Endothelial cell (in vitro differentiated cells): ENCODE measurements around the gene ADD3. TPM values are rescaled to one million over a fixed set of nuclear protein-coding genes. Genes with fewer than 3 reads are reported as not detected.
"Not testable (repeated sequence)": the region's sequence is repeated elsewhere in the genome, so short reads cannot be mapped to it uniquely, and the experiment has no call there.

Source experiments
- DNase-seq: peaks from one replicate; pipeline ENCODE4 v3.0.0; 2021; ENCODE audit warnings: low spot score
- H3K27ac Mint-ChIP-seq: one replicate; pipeline ENCODE4 v1.8.0; 2021; ENCODE audit warnings: mixed read lengths, inconsistent platforms; ENCODE audit not compliant: unreplicated experiment
- H3K27me3 Mint-ChIP-seq: one replicate; pipeline ENCODE4 v1.8.0; 2021; ENCODE audit warnings: mild to moderate bottlenecking, moderate library complexity, mixed read lengths, inconsistent platforms; ENCODE audit not compliant: unreplicated experiment
- H3K36me3 Mint-ChIP-seq: one replicate; pipeline ENCODE4 v1.8.0; 2021; ENCODE audit warnings: mild to moderate bottlenecking, low read depth, mixed read lengths, inconsistent platforms; ENCODE audit not compliant: unreplicated experiment
- H3K4me1 Mint-ChIP-seq: one replicate; pipeline ENCODE4 v1.8.0; 2021; ENCODE audit warnings: mild to moderate bottlenecking, mixed read lengths, inconsistent platforms; ENCODE audit not compliant: unreplicated experiment
- H3K4me3 Mint-ChIP-seq: one replicate; pipeline ENCODE4 v1.8.0; 2021; ENCODE audit warnings: mild to moderate bottlenecking, mixed read lengths, inconsistent platforms; ENCODE audit not compliant: unreplicated experiment
- H3K9me3 Mint-ChIP-seq: one replicate; pipeline ENCODE4 v1.8.0; 2021; ENCODE audit warnings: mixed read lengths, inconsistent platforms; ENCODE audit not compliant: unreplicated experiment
- total RNA-seq: library from RNA; stranded (reverse); fragmentation: NEBNext Ultra II Directional; extraction: Animal tissue kit (Norgen Biotek cat#: 25700); gene quantifications from one replicate; pipeline ENCODE4 v1.2.1, GENCODE V29; 2021; ENCODE audit not compliant: unreplicated experiment
- TF ChIP-seq, protein P1 (sequence below): fragments of 200-600 bp; sonication (generic); IDR thresholded peaks from one replicate; pipeline ENCODE4 v1.5.0; 2021; ENCODE audit warnings: antibody characterized with exemption; ENCODE audit not compliant: unreplicated experiment

ADD3 gene
- total RNA-seq, 1 donor from 2014 or later: 125 TPM

DNA sequence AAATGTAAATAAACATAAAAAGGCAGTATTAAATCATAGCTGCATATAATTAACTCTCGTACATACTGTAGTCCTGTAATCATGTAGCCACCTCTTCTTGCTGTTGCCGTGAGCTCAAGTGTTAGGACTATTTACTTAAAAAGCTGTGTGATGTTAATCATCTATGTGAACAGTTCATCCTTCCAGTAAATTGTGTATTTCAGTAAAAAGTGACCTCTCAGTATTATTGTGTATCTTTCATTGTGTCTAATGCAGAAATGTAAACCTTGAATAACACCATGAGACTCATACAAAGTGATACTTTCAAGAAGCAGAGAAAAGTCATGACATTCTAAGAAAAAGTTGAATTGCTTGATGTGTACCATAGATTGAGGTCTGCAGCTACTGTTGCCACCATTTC is 38.0 kb downstream of the ADD3 start:
- Mint-ChIP-seq H3K4me3 (no peak overlapping the region), H3K9me3 (peaks cover 6% of the 10 kb centered on the region), H3K4me1 (peaks cover 3% of the 10 kb centered on the region), H3K36me3 (peaks cover 20% of the 10 kb centered on the region), H3K27me3 (peaks cover 2% of the 10 kb centered on the region), H3K27ac (no peak overlapping the region)
- TF ChIP-seq, protein P1, sequence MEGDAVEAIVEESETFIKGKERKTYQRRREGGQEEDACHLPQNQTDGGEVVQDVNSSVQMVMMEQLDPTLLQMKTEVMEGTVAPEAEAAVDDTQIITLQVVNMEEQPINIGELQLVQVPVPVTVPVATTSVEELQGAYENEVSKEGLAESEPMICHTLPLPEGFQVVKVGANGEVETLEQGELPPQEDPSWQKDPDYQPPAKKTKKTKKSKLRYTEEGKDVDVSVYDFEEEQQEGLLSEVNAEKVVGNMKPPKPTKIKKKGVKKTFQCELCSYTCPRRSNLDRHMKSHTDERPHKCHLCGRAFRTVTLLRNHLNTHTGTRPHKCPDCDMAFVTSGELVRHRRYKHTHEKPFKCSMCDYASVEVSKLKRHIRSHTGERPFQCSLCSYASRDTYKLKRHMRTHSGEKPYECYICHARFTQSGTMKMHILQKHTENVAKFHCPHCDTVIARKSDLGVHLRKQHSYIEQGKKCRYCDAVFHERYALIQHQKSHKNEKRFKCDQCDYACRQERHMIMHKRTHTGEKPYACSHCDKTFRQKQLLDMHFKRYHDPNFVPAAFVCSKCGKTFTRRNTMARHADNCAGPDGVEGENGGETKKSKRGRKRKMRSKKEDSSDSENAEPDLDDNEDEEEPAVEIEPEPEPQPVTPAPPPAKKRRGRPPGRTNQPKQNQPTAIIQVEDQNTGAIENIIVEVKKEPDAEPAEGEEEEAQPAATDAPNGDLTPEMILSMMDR: no peak
- DNase-seq: no peak

DNA sequence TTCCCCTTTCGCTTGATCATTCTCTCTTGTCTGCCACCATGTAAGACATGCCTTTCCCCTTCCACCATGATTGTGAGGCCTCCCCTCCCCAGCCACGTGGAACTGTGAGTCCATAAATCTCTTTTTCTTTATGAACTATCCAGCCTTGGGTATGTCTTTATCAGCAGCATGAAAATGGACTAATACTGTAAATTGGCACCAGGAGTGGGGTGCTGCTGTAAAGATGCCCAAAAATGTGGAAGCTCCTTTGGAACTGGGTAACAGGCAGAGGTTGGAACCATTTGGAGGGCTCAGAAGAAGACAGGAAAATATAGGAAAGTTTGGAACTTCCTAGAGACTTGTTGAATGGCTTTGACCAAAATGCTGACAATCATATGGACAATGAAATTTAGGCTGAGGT is 40.4 kb downstream of the ADD3 start:
- H3K27ac Mint-ChIP-seq, H3K4me1 Mint-ChIP-seq, DNase-seq, H3K27me3 Mint-ChIP-seq, H3K9me3 Mint-ChIP-seq: not testable (repeated sequence)
- peaks cover 22% of the 10 kb centered on the region for H3K36me3 Mint-ChIP-seq
- peak overlapping the region; percentile 52 for H3K4me3 Mint-ChIP-seq

DNA sequence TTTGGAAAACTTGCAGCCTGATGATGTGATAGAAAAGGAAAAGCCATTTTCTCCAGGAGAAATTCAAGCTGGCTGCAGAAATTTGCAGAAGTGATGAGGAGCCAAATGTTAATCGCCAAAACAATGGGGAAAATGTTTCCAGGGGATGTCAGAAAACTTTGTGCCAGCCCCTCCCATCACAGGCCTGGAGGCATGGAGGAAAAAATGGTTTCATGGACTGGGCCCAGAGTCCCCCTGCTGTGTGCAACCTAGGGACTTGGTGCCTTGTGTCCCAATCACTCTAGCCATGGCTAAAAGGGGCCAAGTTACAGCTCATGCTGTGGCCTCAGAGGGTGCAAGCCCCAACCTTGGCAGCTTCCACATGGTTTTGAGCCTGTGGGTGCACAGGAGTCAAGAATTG is 41.0 kb downstream of the ADD3 start:
- Mint-ChIP-seq H3K4me3 (peak overlapping the region; percentile 52), H3K36me3 (peaks cover 22% of the 10 kb centered on the region), H3K27ac (no peak overlapping the region), H3K9me3 (peaks cover 6% of the 10 kb centered on the region), H3K27me3 (peaks cover 7% of the 10 kb centered on the region), H3K4me1 (peaks cover 2% of the 10 kb centered on the region)
- no peak for DNase-seq
- TF ChIP-seq, protein P1: no peak

DNA sequence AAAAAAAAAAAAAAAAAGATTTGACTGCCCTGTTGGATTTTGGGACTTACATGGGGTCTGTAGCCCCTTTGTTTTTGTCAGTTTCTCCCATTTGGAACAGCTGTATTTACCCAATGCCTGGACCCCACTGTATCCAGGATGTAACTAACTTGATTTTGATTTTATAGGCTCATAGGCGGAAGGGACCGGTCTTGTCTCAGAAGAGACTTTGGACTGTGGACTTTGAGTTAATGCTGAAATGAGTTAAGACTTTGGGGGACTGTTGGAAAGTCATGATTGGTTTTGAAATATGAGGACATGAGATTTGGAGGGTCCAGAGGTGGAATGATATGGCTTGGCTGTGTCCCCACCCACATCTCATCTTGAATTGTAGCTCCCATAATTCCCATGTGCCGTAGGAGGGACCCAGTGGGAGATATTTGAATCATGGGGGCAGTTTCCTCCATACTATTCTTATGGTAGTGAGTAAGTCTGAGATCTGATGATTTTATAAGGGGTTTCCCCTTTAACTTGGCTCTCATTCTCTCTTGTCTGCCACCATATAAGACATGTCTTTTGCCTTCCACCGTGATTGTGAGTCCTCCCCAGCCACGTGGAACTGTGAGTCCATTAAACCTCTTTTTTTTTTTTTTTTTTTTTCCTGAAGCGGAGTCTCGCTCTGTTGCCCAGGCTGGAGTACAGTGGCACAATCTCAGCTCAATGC is 42.3 kb downstream of the ADD3 start:
- not testable (repeated sequence) for H3K9me3 Mint-ChIP-seq, H3K4me3 Mint-ChIP-seq, H3K27ac Mint-ChIP-seq, H3K27me3 Mint-ChIP-seq, H3K4me1 Mint-ChIP-seq, DNase-seq
- H3K36me3 Mint-ChIP-seq: peaks cover 22% of the 10 kb centered on the region

DNA sequence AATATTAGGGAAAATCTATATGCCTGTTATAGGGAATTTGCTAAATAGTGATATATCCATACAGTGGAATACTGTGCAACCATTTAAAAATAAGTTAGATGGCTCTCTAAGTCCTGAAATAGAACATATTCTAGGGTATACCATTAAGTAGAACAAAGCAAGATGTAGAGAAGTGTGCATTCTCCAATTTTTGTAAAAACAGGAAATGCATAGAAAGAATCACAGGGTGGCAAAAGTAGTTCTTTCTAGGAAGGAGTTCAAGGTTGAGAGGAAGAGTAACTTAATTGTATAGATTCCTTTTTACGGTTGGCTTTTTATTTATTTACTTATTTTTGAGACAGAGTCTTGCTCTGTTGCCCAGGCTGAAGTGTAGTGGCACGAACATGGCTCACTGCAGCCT is 43.7 kb downstream of the ADD3 start:
- Mint-ChIP-seq H3K27ac (no peak overlapping the region), H3K36me3 (peaks cover 22% of the 10 kb centered on the region), H3K9me3 (peaks cover 6% of the 10 kb centered on the region), H3K4me3 (no peak overlapping the region), H3K27me3 (peaks cover 7% of the 10 kb centered on the region), H3K4me1 (peaks cover 2% of the 10 kb centered on the region)
- no peak for DNase-seq
- TF ChIP-seq, protein P1: no peak

DNA sequence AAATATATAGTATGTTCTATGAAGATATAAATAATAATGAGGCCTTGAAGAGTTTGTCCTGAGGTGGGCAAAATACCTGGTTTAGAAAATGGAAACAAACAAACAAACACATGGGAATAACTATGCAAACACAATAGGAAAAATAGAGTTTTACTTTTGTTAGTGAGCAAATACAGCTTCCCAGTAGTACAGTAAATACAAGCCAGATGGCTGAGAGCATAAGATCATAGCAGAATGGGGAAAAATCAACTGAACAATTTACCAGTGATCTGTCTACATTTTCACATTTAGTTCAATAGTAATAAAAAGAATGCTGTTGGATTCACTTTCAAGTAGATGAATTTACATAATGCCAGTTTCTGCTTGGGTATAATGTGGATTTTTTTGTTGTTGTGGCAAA is 45.1 kb downstream of the ADD3 start:
- no peak for DNase-seq
- H3K9me3 Mint-ChIP-seq: peaks cover 6% of the 10 kb centered on the region
- peaks cover 7% of the 10 kb centered on the region for H3K27me3 Mint-ChIP-seq
- TF ChIP-seq, protein P1: no peak
- peaks cover 22% of the 10 kb centered on the region for H3K36me3 Mint-ChIP-seq
- H3K4me3 Mint-ChIP-seq: no peak overlapping the region
- H3K4me1 Mint-ChIP-seq: peaks cover 10% of the 10 kb centered on the region
- H3K27ac Mint-ChIP-seq: no peak overlapping the region
